Measurements from ENCODE around the gene RPH3AL. TPM values are rescaled to one million over a fixed set of nuclear protein-coding genes. Genes with fewer than 3 reads are reported as not detected.
"Not testable (repeated sequence)": the region's sequence is repeated elsewhere in the genome, so short reads cannot be mapped to it uniquely, and the experiment has no call there.

Gene RPH3AL
- polyA plus RNA-seq, 5 donors: 7.6 to 12.4 (median 8.4) TPM

GRCh38 chr17:180381-181244 lies 172.0 kb downstream of the RPH3AL start:
- no peak for DNase-seq

DNA sequence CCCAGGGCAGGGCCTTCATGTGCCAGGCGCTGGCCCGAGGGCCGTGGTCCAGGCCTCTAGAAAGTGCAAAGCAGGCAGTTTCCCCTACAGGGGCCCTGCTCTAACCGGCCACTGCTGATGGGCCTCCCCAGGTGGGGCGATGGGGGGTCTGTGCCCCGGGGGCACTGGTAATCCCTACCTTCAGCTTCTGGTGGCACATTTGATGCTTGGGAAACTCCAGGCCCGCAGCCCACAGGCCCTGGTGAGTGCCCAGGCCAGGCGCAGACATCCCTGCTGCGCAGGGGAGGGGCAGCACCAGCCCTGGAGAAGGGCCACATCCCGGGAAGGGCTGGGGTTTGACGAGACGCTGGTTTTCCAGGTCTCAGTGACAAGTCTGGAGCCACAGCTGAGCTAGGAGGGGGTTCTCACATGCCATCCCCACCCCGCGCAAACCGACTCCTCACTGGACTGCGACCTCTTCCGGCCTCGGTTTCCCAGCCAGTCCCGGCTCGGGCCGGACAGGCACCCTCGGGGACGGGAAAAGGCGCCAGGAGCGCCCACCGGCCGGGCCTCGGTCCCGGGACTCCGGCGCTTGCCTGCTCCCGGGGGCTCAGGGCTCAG lies 172.7 kb downstream of the RPH3AL start:
- no peak for DNase-seq

GRCh38 chr17:179066-179432 lies 173.6 kb downstream of the RPH3AL start:
- no peak for DNase-seq

GRCh38 chr17:178292-179065 lies 174.1 kb downstream of the RPH3AL start:
- no peak for DNase-seq

DNA sequence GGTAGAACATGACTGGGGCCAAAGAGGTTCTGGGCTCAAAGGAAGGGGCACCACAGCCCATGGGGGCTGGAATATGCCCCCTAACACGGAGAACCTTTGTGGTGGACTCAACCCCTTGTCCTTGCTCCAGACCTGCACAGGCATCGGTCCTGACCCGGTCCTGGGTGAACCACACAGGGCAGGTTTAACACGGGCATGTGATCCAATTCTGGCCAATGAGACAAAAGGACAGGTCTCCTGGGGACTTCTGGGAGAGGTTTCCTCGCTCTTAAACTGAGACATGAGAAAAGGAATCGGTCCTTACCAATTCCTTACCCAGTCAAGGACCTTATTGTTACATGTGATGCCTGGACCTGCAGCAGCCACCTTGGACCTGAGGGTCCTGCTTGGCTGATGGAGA lies 174.8 kb downstream of the RPH3AL start:
- DNase-seq: no peak

- DNase-seq: no peak
Observed at GRCh38 chr17:177155-177554, 175.5 kb downstream of the RPH3AL start.

DNA sequence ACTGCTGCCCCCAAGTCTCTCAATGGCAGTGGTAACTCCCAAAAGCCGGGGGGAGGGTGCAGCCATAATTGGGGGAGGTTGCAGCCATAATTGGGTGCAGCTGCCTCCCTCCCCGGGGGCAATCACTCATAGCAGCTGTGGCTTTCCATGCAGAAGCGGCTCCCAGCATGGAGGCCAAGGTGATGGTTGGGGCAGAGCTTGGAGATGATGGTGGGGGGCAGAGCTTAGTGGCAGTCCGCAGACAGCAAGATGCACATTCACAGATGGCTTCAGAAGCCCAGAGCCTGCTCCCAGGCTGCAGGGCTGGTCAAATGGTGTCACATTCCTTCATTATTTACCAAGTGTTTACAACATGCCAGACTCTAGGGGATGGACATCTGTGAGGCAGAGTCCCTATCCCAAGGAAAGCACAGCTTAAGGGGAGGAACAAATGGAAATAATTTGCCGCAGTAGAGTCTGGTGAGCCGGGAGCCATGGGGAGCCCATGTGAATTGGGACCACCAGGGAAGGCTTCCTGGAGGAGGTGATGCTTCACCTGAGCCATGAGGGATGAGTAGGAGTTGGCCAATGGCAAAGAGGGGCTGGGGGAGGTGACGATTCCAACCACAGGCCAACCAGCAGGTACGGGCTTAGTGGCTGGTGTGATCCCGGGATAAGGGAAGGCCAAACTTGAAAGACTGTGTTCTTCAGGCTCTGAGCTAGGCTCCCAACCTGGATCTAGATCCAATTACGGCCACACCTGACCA lies 179.3 kb downstream of the RPH3AL start:
- DNase-seq: no peak

- no peak for DNase-seq
Observed at GRCh38 chr17:172401-172800, 180.2 kb downstream of the RPH3AL start.

GRCh38 chr17:171871-172270 lies 180.7 kb downstream of the RPH3AL start:
- DNase-seq: no peak

- no peak for DNase-seq
Observed at GRCh38 chr17:170130-170670, 182.4 kb downstream of the RPH3AL start.

- not testable (repeated sequence) for DNase-seq
Observed at GRCh38 chr17:168614-169013, 184.0 kb downstream of the RPH3AL start.

DNA sequence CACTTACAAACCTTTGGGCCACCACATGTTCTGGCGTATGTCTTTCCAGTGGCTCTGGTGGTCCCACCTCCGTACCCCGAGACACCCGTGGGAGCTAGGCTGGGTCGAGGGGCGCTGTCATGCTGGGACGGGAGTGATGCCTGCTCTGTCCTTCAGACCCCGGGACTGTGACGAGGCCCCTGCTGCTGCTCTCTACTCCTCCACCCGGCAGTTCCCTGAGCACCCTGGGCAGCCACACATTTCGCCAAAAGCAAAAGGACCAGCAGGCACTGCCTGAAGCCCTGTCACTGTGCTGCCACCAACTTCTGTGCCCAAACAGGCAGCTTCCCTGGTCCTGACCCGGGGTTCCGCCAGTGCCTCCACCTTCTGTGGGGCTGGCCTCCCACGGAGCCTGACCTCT lies 186.7 kb downstream of the RPH3AL start:
- DNase-seq: no peak

DNA sequence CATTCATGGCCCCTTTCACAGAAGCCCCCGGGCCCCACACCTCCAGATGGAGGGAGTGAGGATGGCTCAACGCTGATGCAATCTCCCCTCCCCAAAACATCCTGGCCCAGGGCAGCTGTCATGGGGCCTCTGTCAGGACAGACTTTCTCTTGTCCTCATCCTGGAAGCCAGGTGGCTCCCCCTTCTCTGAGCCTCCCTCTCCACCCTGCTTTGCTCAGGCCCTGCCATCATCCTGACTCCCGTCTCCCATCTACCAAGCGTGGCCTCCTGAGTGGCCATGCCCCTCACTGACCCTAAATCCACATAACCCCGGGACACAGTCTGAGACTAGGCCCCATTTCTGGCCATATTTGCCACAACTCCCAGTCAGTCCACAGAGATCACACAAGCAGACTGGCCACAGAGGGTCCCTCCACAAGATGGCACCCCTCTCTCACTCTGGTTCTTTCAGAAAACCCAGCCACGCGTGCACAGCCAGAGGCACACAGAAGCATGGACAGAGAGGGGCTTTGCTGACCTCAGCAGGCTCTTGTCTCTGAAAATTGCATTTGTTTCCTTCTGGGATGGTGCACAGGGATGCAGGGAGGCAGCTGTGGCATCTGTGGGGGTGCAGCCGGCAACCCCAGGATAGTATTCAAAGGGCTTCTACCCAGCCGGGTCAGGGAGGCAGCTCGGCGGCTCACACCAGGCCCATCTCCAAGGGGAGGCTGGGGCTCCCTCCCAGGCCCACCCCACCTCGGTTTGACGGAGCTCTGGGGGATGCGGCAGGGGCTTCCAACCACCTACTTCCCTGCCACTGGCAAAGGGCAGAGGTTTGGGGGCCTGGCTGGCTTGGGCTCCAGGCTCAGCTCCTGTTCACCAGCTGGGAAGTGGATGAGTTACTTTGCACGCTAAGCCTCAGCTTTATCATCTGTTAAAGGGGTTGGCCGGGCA lies 188.0 kb downstream of the RPH3AL start:
- DNase-seq: peak in 1 of 2 donors; percentile 52

DNA sequence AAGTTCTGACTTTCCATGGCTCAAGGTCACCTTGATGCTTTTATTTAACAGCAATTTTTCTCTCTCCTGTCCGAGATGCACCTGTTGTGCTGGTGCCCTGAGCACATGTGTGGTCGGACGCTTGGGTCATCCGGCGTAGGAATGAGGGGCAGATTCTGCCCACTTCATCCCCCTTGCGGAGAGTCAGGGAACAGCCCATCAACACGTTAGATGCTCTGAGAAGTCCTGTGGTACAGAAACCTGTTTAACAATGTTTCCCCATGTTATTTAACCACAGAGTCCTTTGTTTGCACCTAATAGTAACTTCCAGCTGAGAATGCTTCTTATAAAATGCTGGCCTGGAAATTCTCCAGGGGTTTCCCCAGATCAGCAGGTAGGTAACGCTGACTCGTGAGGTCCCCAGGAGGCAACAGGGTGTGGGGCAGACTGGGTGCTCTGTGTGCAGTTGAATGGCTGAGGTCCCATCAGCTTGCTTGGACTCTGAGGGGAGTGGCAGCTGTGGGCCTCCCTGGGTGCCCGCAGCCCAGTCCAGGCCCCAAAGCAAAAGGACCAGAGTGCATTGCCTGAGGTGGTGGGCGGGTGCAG lies 189.0 kb downstream of the RPH3AL start:
- DNase-seq: no peak

GRCh38 chr17:162689-163088 lies 189.9 kb downstream of the RPH3AL start:
- DNase-seq: no peak

Other genes starting within 250 kb of the RPH3AL start
- not detected for gene SCGB1C2, start 215.2 kb downstream of the RPH3AL start, polyA plus RNA-seq (ENCODE audit: insufficient read depth in 1 of 5, insufficient read length in 5 of 5, low replicate concordance in 1 of 5)
- 1 to 10 TPM; 2.2 to 3.7 (median 3.6) TPM for gene DOC2B, start 171.2 kb downstream of the RPH3AL start, polyA plus RNA-seq (ENCODE audit: insufficient read depth in 1 of 5, insufficient read length in 5 of 5, low replicate concordance in 1 of 5)
- 10 to 100 TPM; 18.2 to 34.4 (median 31.9) TPM for gene RFLNB, start 93.1 kb upstream of the RPH3AL start, polyA plus RNA-seq (ENCODE audit: insufficient read depth in 1 of 5, insufficient read length in 5 of 5, low replicate concordance in 1 of 5)

All from right lung (tissue), 5 donors.